Hair follicle dermal papilla cell (primary cell): ENCODE data around the gene ASPM. TPM values are rescaled to one million over a fixed set of nuclear protein-coding genes. Genes with fewer than 3 reads are reported as not detected.

Experiments used
- total RNA-seq: library from RNA; depleted of rRNA; stranded (reverse); fragments of >200 nt; gene quantifications from 2 replicates; pipeline ENCODE4 v1.2.3, GENCODE V29; 2012

ASPM gene, protein sequence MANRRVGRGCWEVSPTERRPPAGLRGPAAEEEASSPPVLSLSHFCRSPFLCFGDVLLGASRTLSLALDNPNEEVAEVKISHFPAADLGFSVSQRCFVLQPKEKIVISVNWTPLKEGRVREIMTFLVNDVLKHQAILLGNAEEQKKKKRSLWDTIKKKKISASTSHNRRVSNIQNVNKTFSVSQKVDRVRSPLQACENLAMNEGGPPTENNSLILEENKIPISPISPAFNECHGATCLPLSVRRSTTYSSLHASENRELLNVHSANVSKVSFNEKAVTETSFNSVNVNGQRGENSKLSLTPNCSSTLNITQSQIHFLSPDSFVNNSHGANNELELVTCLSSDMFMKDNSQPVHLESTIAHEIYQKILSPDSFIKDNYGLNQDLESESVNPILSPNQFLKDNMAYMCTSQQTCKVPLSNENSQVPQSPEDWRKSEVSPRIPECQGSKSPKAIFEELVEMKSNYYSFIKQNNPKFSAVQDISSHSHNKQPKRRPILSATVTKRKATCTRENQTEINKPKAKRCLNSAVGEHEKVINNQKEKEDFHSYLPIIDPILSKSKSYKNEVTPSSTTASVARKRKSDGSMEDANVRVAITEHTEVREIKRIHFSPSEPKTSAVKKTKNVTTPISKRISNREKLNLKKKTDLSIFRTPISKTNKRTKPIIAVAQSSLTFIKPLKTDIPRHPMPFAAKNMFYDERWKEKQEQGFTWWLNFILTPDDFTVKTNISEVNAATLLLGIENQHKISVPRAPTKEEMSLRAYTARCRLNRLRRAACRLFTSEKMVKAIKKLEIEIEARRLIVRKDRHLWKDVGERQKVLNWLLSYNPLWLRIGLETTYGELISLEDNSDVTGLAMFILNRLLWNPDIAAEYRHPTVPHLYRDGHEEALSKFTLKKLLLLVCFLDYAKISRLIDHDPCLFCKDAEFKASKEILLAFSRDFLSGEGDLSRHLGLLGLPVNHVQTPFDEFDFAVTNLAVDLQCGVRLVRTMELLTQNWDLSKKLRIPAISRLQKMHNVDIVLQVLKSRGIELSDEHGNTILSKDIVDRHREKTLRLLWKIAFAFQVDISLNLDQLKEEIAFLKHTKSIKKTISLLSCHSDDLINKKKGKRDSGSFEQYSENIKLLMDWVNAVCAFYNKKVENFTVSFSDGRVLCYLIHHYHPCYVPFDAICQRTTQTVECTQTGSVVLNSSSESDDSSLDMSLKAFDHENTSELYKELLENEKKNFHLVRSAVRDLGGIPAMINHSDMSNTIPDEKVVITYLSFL (N-terminal part only)
- total RNA-seq: 3.9 and 4.4 TPM in 2 replicates

GRCh38 chr1:197146101-197147095 is at the start of gene ASPM:
TSS of gene ASPM (minus strand) at chr1:197146669. CDS start at chr1:197146437, 232 bp downstream.

GRCh38 chr1:197066719-197067456 is 79.6 kb downstream of the ASPM start, which contains the start of gene F13B:
TSS of gene F13B (minus strand) at chr1:197067260. CDS start at chr1:197067223, 37 bp downstream.

Other genes starting within 250 kb of the ASPM start
- gene CFHR2, start 202.9 kb downstream of the ASPM start, total RNA-seq: not detected in 2 replicates
- gene CFHR5, start 169.1 kb downstream of the ASPM start, total RNA-seq: not detected in 2 replicates
- gene F13B, start 79.4 kb downstream of the ASPM start, total RNA-seq: not detected in 2 replicates
- 23.0 and 23.5 TPM in 2 replicates for gene ZBTB41, start 54.6 kb upstream of the ASPM start, total RNA-seq
- 0.12 and 0.49 TPM in 2 replicates for gene CRB1, start 121.6 kb upstream of the ASPM start, total RNA-seq